ENCODE data around the gene EPS15. TPM values are rescaled to one million over a fixed set of nuclear protein-coding genes. Genes with fewer than 3 reads are reported as not detected.

EPS15 gene
- total and polyA plus RNA-seq, 9 of the 15 experiments (the other 6 are each of a cell fraction or from before 2014, with no cell fraction given): 23.1 to 69.0 (median 41.7) TPM

DNA sequence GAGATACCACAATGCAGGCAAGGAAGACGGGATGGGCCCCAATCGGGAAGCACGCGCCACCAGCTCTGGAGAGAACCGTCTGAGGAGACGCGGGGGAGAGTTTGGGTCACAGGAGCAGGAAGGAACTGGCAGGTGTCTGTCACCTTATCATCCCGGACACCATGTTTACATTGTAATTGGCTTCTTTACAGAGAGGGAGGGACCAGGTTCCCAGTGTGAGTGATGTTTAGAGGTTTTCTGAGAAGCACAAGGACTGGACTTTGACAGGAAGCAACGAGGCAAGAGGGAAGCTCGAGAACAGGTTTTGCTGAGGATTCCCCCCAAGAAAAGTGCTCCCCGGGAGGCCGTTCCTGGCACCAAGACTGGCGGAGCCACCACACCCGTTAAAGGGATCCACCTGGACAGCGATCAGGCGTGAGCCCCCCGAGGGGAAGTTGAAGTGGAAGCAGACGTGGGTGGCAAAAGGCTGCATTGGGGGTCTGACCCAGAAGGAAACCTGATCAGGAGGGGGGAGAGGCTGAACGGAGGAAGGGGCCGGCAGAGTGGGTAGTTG, 957 bp downstream of the EPS15 start (continued):
- TF ChIP-seq ZNF395 (CRISPR knock-in tag; IDR thresholded peaks at IDR 0.05): peak; percentile 51; the same call in 1 of the 2 replicates
- peak; percentile 98 to 100 for TF ChIP-seq FOXA3 (CRISPR knock-in tag; conservative IDR thresholded peaks at IDR 0.05 in 1 of 2, IDR thresholded peaks at IDR 0.05 in 1 of 2)
- peak; percentile 83 for TF ChIP-seq MAX (CRISPR knock-in tag; IDR thresholded peaks at IDR 0.05)
- TF ChIP-seq THAP12 (CRISPR knock-in tag; IDR thresholded peaks at IDR 0.05): peak; percentile 48; the same call in 1 of the 2 replicates
- TF ChIP-seq, protein P1, sequence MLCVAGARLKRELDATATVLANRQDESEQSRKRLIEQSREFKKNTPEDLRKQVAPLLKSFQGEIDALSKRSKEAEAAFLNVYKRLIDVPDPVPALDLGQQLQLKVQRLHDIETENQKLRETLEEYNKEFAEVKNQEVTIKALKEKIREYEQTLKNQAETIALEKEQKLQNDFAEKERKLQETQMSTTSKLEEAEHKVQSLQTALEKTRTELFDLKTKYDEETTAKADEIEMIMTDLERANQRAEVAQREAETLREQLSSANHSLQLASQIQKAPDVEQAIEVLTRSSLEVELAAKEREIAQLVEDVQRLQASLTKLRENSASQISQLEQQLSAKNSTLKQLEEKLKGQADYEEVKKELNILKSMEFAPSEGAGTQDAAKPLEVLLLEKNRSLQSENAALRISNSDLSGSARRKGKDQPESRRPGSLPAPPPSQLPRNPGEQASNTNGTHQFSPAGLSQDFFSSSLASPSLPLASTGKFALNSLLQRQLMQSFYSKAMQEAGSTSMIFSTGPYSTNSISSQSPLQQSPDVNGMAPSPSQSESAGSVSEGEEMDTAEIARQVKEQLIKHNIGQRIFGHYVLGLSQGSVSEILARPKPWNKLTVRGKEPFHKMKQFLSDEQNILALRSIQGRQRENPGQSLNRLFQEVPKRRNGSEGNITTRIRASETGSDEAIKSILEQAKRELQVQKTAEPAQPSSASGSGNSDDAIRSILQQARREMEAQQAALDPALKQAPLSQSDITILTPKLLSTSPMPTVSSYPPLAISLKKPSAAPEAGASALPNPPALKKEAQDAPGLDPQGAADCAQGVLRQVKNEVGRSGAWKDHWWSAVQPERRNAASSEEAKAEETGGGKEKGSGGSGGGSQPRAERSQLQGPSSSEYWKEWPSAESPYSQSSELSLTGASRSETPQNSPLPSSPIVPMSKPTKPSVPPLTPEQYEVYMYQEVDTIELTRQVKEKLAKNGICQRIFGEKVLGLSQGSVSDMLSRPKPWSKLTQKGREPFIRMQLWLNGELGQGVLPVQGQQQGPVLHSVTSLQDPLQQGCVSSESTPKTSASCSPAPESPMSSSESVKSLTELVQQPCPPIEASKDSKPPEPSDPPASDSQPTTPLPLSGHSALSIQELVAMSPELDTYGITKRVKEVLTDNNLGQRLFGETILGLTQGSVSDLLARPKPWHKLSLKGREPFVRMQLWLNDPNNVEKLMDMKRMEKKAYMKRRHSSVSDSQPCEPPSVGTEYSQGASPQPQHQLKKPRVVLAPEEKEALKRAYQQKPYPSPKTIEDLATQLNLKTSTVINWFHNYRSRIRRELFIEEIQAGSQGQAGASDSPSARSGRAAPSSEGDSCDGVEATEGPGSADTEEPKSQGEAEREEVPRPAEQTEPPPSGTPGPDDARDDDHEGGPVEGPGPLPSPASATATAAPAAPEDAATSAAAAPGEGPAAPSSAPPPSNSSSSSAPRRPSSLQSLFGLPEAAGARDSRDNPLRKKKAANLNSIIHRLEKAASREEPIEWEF (CRISPR knock-in tag; IDR thresholded peaks at IDR 0.05): no peak
- TF ChIP-seq CC2D1A (IDR thresholded peaks at IDR 0.05): peak; percentile 73; the same call in 1 of the 2 replicates
- peak; percentile 36; the same call in 1 of the 2 replicates for TF ChIP-seq MAFK (IDR thresholded peaks at IDR 0.05; ENCODE audit: low read length)
- peak; percentile 26; the same call in 1 of the 2 replicates for TF ChIP-seq CBX1 (IDR thresholded peaks at IDR 0.05; ENCODE audit: low read depth)
- TF ChIP-seq ZNF586 (CRISPR knock-in tag; conservative IDR thresholded peaks at IDR 0.05): no peak
- TF ChIP-seq NRF1 (conservative IDR thresholded peaks at IDR 0.05 in 1 of 2, IDR thresholded peaks at IDR 0.05 in 1 of 2): peak in 1 of 2 experiments; percentile 68; a peak in 3 of 4 replicates
- peak; percentile 48 for TF ChIP-seq HCFC1 (IDR thresholded peaks at IDR 0.05; ENCODE audit: low read depth, low read length)
- no peak for TF ChIP-seq RBFOX2 (IDR thresholded peaks at IDR 0.05; ENCODE audit: low read depth, low read length)
- TF ChIP-seq MYNN (IDR thresholded peaks at IDR 0.05): peak; percentile 75; the same call in 1 of the 2 replicates
- no peak for TF ChIP-seq MYNN (CRISPR knock-in tag; IDR thresholded peaks at IDR 0.05)
- no peak for TF ChIP-seq ZNF347 (CRISPR knock-in tag; IDR thresholded peaks at IDR 0.05; ENCODE audit: low read depth)

All from K562 (cell line).